Panc1 (cell line): ENCODE measurements around the gene ALK. TPM values are rescaled to one million over a fixed set of nuclear protein-coding genes. Genes with fewer than 3 reads are reported as not detected.

Experiments used
- ATAC-seq: fragments of 200-7000 bp; cut with Tn5 transposase; 2 replicates; pipeline ENCODE4 v1.9.1; 2020; ENCODE audit warnings: mild to moderate bottlenecking, moderate library complexity
- BruUV-seq: library from RNA; stranded (reverse); fragments of 400-500 nt; replicated peaks from 2 replicates; lab custom pipeline; 2021; lab: Mats Ljungman, UMichigan
- CTCF ChIA-PET: fragments of 300-600 bp; sonication (Branson Sonifier 250); formaldehyde crosslinking; loops from one replicate; lab custom pipeline; 2022; ENCODE audit warnings: antibody characterized with exemption; lab: Charles Lee
- POLR2A ChIA-PET: fragments of 300-600 bp; sonication (Branson Sonifier 250); formaldehyde crosslinking; loops from one replicate; lab custom pipeline; 2022; ENCODE audit warnings: antibody characterized with exemption; lab: Charles Lee
- DNase-seq: peaks from one replicate; pipeline ENCODE4 v3.0.0-alpha.2; 2010; ENCODE audit warnings: low read depth, low spot score
- H3K27ac ChIP-seq: 2 replicates; pipeline ENCODE4 v1.5.1; 2011; ENCODE audit warnings: mild to moderate bottlenecking, low read length, inconsistent platforms
- H3K27me3 ChIP-seq: fragments of 200-500 bp; sonication (Bioruptor generic); 2 replicates; pipeline ENCODE4 v1.6.0; 2014; ENCODE audit warnings: low read length, inconsistent platforms; ENCODE audit not compliant: control insufficient read depth, insufficient read depth
- H3K36me3 ChIP-seq: fragments of 200-500 bp; sonication (Bioruptor generic); 2 replicates; pipeline ENCODE4 v1.5.1; 2014; ENCODE audit warnings: inconsistent platforms, mild to moderate bottlenecking, low read length, moderate library complexity; ENCODE audit not compliant: control insufficient read depth, insufficient read depth
- H3K4me1 ChIP-seq: 2 replicates; pipeline ENCODE4 v1.5.1; 2011; ENCODE audit warnings: inconsistent platforms, mild to moderate bottlenecking, low read length, moderate library complexity; ENCODE audit not compliant: control insufficient read depth, insufficient read depth
- H3K4me3 ChIP-seq, 2 experiments: 2 replicates each; pipeline ENCODE4 v1.5.1; 2011 to 2012; ENCODE audit warnings: low read depth in 2 of 2, low read length in 2 of 2, mild to moderate bottlenecking in 2 of 2, inconsistent platforms in 1 of 2, moderate library complexity in 1 of 2
- H3K9me3 ChIP-seq: fragments of 200-500 bp; sonication (Bioruptor generic); 2 replicates; pipeline ENCODE4 v1.5.1; 2014; ENCODE audit warnings: low read depth, mild to moderate bottlenecking, inconsistent platforms, low read length, moderate library complexity; ENCODE audit not compliant: control insufficient read depth, insufficient read depth
- CTCF ChIP-seq: fragments of 450-650 bp; IDR thresholded peaks from 2 replicates; pipeline ENCODE4 v1.5.1; 2017; ENCODE audit warnings: mild to moderate bottlenecking
- POLR2AphosphoS5 ChIP-seq: IDR thresholded peaks from 2 replicates; pipeline ENCODE4 v1.6.1; 2012; ENCODE audit warnings: mild to moderate bottlenecking, low read depth, low read length, moderate library complexity
- REST ChIP-seq, 2 experiments: IDR thresholded peaks; 2 replicates each; pipeline ENCODE4 v1.6.1; 2011 to 2012; ENCODE audit warnings: low read depth in 2 of 2, control low read depth in 1 of 2, low read length in 1 of 2, mild to moderate bottlenecking in 1 of 2, moderate library complexity in 1 of 2; ENCODE audit not compliant: insufficient read depth in 1 of 2
- SIN3A ChIP-seq: IDR thresholded peaks from 2 replicates; pipeline ENCODE4 v1.6.1; 2012; ENCODE audit warnings: low read depth, mild to moderate bottlenecking, low read length, moderate library complexity, borderline replicate concordance; ENCODE audit not compliant: insufficient read depth
- TCF7L2 ChIP-seq: IDR thresholded peaks from 2 replicates; pipeline ENCODE4 v1.6.1; 2011; ENCODE audit warnings: mild to moderate bottlenecking, low read depth, low read length, inconsistent platforms
- in situ Hi-C: cut with HindIII; loops from 2 replicates; pipeline ENCODE4 v1.10.0; 2016; ENCODE audit warnings: low sequenced_read_pairs, low pct_unique_long_range_greater_than_20kb
- intact Hi-C: fragments of 100-400 bp; cut with micrococcal nuclease; formaldehyde crosslinking; loops from one replicate; pipeline ENCODE4 v1.10.0; 2022; ENCODE audit not compliant: unreplicated experiment
- total RNA-seq: library from RNA; stranded (reverse); gene quantifications from one replicate; pipeline ENCODE4 v1.2.1, GENCODE V29; 2021; ENCODE audit not compliant: unreplicated experiment

Gene ALK
- total RNA-seq, 1 experiment from 2014 or later: not detected

- intact Hi-C loops: no loop called here
- in situ Hi-C loops: no loop called here
- BruUV-seq: no TSS peak
- Histone ChIP-seq H3K4me3 (no peak overlapping the region), H3K27me3 (no peaks in the 10 kb centered on the region), H3K27ac (no peak overlapping the region), H3K36me3 (no peaks in the 10 kb centered on the region), H3K9me3 (no peaks in the 10 kb centered on the region), H3K4me1 (no peaks in the 10 kb centered on the region)
- no peak for DNase-seq
- ChIA-PET CTCF (no interaction called here), POLR2A (no interaction called here)
- no peak for ATAC-seq
- TF ChIP-seq CTCF (no peak), POLR2AphosphoS5 (no peak), REST (IDR thresholded peaks at IDR 0.05; ENCODE audit: insufficient read depth in 1 of 2, low read depth in 2 of 2, low read length in 1 of 2) (no peak), SIN3A (no peak), TCF7L2 (no peak)
Observed at GRCh38 chr2:29664578-29664977, 256.8 kb downstream of the ALK start.

- no TSS peak for BruUV-seq
- Histone ChIP-seq H3K9me3 (no peaks in the 10 kb centered on the region), H3K4me1 (no peaks in the 10 kb centered on the region), H3K4me3 (no peak overlapping the region), H3K27ac (no peak overlapping the region), H3K36me3 (no peaks in the 10 kb centered on the region), H3K27me3 (no peaks in the 10 kb centered on the region)
- TF ChIP-seq SIN3A (no peak), POLR2AphosphoS5 (no peak), REST (IDR thresholded peaks at IDR 0.05; ENCODE audit: insufficient read depth in 1 of 2, low read depth in 2 of 2, low read length in 1 of 2) (no peak), TCF7L2 (no peak), CTCF (no peak)
- no peak for ATAC-seq
- peak; percentile 15 for DNase-seq
- CTCF ChIA-PET: no interaction called here
- in situ Hi-C loops: no loop called here
- POLR2A ChIA-PET: no interaction called here
- intact Hi-C loops: no loop called here
Observed at GRCh38 chr2:29663268-29663667, 258.1 kb downstream of the ALK start.
